ENCODE results near the gene CENPQ. TPM values are rescaled to one million over a fixed set of nuclear protein-coding genes. Genes with fewer than 3 reads are reported as not detected.

The CENPQ gene
- total and polyA plus RNA-seq, 2 of the 13 experiments (the other 11 are each of a cell fraction or from before 2014, with no cell fraction given), result 9.1 to 20.1 TPM

DNA sequence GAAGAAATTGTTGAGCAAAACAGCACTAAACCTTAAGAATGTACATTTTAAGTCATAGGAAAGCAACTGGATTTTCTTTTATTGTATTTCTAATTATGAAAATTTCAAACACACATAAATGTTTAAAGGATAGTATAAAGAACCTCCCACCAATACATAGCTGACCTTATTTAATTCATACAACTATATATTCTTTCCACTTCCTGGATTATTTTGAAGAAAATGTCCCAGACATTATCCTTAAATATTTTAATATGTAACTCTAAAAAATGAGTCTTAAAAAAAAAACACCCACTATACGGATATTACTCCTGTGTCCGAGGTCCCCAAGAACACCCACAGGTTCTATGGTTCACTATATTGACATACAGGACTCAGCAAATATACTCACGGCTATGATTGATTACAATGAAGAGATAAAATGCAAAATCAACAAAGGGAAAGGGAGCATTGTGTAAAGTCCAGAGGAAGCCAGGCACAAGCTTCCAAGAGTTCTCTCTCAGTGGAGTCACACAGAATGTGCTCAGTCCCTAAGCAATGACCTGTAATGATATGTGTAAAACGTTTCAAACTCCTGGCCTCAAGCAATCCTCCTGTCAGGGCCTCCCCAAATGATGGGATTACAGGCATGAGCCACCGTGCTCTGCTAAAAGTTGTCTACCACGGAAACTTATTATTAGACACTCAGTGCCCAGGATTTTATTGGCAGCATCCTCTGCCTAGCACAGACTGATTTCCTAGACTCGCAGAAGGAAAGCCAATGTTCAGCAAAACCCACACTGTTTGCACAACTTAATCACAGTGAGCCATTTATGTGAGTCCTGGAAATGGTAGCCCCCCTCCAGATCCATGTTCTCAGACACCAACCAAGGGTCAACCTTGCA is 59.8 kb downstream of the CENPQ start (continued):
- TF ChIP-seq, protein P1, sequence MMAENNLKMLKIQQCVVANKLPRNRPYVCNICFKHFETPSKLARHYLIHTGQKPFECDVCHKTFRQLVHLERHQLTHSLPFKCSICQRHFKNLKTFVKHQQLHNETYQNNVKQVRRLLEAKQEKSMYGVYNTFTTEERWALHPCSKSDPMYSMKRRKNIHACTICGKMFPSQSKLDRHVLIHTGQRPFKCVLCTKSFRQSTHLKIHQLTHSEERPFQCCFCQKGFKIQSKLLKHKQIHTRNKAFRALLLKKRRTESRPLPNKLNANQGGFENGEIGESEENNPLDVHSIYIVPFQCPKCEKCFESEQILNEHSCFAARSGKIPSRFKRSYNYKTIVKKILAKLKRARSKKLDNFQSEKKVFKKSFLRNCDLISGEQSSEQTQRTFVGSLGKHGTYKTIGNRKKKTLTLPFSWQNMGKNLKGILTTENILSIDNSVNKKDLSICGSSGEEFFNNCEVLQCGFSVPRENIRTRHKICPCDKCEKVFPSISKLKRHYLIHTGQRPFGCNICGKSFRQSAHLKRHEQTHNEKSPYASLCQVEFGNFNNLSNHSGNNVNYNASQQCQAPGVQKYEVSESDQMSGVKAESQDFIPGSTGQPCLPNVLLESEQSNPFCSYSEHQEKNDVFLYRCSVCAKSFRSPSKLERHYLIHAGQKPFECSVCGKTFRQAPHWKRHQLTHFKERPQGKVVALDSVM (CRISPR knock-in tag; IDR thresholded peaks at IDR 0.05), result peak; percentile 100
- TF ChIP-seq CREM (IDR thresholded peaks at IDR 0.05), result peak; percentile 95
- TF ChIP-seq CREM (CRISPR knock-in tag; IDR thresholded peaks at IDR 0.05), result no peak
- TF ChIP-seq ATF1 (CRISPR knock-in tag; IDR thresholded peaks at IDR 0.05), result peak; percentile 74
- TF ChIP-seq ZKSCAN8 (CRISPR knock-in tag; IDR thresholded peaks at IDR 0.05; ENCODE audit: borderline replicate concordance), result peak; percentile 93
- peak; percentile 99 for TF ChIP-seq GATA4 (IDR thresholded peaks at IDR 0.05; ENCODE audit: borderline replicate concordance, low read depth)
- TF ChIP-seq, protein P2, sequence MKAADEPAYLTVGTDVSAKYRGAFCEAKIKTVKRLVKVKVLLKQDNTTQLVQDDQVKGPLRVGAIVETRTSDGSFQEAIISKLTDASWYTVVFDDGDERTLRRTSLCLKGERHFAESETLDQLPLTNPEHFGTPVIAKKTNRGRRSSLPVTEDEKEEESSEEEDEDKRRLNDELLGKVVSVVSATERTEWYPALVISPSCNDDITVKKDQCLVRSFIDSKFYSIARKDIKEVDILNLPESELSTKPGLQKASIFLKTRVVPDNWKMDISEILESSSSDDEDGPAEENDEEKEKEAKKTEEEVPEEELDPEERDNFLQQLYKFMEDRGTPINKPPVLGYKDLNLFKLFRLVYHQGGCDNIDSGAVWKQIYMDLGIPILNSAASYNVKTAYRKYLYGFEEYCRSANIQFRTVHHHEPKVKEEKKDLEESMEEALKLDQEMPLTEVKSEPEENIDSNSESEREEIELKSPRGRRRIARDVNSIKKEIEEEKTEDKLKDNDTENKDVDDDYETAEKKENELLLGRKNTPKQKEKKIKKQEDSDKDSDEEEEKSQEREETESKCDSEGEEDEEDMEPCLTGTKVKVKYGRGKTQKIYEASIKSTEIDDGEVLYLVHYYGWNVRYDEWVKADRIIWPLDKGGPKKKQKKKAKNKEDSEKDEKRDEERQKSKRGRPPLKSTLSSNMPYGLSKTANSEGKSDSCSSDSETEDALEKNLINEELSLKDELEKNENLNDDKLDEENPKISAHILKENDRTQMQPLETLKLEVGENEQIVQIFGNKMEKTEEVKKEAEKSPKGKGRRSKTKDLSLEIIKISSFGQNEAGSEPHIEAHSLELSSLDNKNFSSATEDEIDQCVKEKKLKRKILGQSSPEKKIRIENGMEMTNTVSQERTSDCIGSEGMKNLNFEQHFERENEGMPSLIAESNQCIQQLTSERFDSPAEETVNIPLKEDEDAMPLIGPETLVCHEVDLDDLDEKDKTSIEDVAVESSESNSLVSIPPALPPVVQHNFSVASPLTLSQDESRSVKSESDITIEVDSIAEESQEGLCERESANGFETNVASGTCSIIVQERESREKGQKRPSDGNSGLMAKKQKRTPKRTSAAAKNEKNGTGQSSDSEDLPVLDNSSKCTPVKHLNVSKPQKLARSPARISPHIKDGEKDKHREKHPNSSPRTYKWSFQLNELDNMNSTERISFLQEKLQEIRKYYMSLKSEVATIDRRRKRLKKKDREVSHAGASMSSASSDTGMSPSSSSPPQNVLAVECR (CRISPR knock-in tag; IDR thresholded peaks at IDR 0.05; ENCODE audit: borderline replicate concordance), result peak; percentile 64; the same call in 1 of the 2 replicates
- TF ChIP-seq SRSF4 (IDR thresholded peaks at IDR 0.05; ENCODE audit: low read depth, low read length, poor library complexity, severe bottlenecking), result no peak
- TF ChIP-seq, protein P3, sequence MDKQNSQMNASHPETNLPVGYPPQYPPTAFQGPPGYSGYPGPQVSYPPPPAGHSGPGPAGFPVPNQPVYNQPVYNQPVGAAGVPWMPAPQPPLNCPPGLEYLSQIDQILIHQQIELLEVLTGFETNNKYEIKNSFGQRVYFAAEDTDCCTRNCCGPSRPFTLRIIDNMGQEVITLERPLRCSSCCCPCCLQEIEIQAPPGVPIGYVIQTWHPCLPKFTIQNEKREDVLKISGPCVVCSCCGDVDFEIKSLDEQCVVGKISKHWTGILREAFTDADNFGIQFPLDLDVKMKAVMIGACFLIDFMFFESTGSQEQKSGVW (CRISPR knock-in tag; IDR thresholded peaks at IDR 0.05; ENCODE audit: borderline replicate concordance), result no peak
- TF ChIP-seq HNF4A (CRISPR knock-in tag; IDR thresholded peaks at IDR 0.05), result peak; percentile 99
- TF ChIP-seq MXD4 (CRISPR knock-in tag; IDR thresholded peaks at IDR 0.05), result peak; percentile 52; the same call in 1 of the 2 replicates
- TF ChIP-seq SMARCE1 (IDR thresholded peaks at IDR 0.05; ENCODE audit: borderline replicate concordance), result peak; percentile 97
- TF ChIP-seq MAFG (CRISPR knock-in tag; IDR thresholded peaks at IDR 0.05), result no peak
- TF ChIP-seq, protein P4, sequence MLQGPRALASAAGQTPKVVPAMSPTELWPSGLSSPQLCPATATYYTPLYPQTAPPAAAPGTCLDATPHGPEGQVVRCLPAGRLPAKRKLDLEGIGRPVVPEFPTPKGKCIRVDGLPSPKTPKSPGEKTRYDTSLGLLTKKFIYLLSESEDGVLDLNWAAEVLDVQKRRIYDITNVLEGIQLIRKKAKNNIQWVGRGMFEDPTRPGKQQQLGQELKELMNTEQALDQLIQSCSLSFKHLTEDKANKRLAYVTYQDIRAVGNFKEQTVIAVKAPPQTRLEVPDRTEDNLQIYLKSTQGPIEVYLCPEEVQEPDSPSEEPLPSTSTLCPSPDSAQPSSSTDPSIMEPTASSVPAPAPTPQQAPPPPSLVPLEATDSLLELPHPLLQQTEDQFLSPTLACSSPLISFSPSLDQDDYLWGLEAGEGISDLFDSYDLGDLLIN (CRISPR knock-in tag; IDR thresholded peaks at IDR 0.05; ENCODE audit: borderline replicate concordance), result no peak
- TF ChIP-seq ZNF761 (CRISPR knock-in tag; conservative IDR thresholded peaks at IDR 0.05), result 0 out of 2 replicates have a peak, but pooled peaks have one; percentile 20
- TF ChIP-seq KLF6 (CRISPR knock-in tag; IDR thresholded peaks at IDR 0.05), result peak; percentile 62; the same call in 1 of the 2 replicates
- peak; percentile 87 for TF ChIP-seq TEAD3 (CRISPR knock-in tag; optimal IDR thresholded peaks at IDR 0.05; ENCODE audit: borderline replicate concordance)
- TF ChIP-seq TCF12 (IDR thresholded peaks at IDR 0.05), result no peak
- peak; percentile 74; the same call in 1 of the 2 replicates for TF ChIP-seq TCF12 (CRISPR knock-in tag; IDR thresholded peaks at IDR 0.05)
- TF ChIP-seq KLF13 (CRISPR knock-in tag; IDR thresholded peaks at IDR 0.05), result no peak
- TF ChIP-seq SP4 (CRISPR knock-in tag; IDR thresholded peaks at IDR 0.05), result 0 out of 2 replicates have a peak, but pooled peaks have one; percentile 29
